ENCODE results near the gene SDK1. TPM values are rescaled to one million over a fixed set of nuclear protein-coding genes. Genes with fewer than 3 reads are reported as not detected.
A peak's percentile ranks its signal among the peaks of the same experiment; 100 is the strongest.

SDK1 gene
- total RNA-seq, 1 experiment from 2014 or later = 9.3 TPM

- ChIA-PET CTCF (interaction anchor here (3.9 kb wide), 1 partner anchor 8 kb away, joined by 20 read pairs; no protein-coding TSS in a partner anchor), POLR2A (interaction anchor here (0.6 kb wide), 1 partner anchor 735 kb away, joined by 6 read pairs; no protein-coding TSS in a partner anchor)
- ATAC-seq (no peak), DNase-seq (ENCODE audit: low spot score) (no peak)
- H3K27me3 Mint-ChIP-seq (ENCODE audit: low read depth) = no peaks in the 10 kb centered on the region
- no peaks in the 10 kb centered on the region for H3K9me3 Mint-ChIP-seq
- H3K27ac Mint-ChIP-seq = peak overlapping the region; percentile 52; the same call in 1 of the 2 replicates
- H3K4me1 Mint-ChIP-seq = peaks cover 3% of the 10 kb centered on the region; the same call in 1 of the 2 replicates
- no peak overlapping the region for H3K4me3 Mint-ChIP-seq
- TF ChIP-seq GABPB1 (CRISPR knock-in tag; IDR thresholded peaks at IDR 0.05) (no peak), ARID4B (CRISPR knock-in tag; IDR thresholded peaks at IDR 0.05; ENCODE audit: borderline replicate concordance) (no peak), SOX15 (CRISPR knock-in tag; IDR thresholded peaks at IDR 0.05) (no peak), EMX1 (CRISPR knock-in tag; IDR thresholded peaks at IDR 0.05) (no peak), KAT7 (CRISPR knock-in tag; IDR thresholded peaks at IDR 0.05; ENCODE audit: borderline replicate concordance) (no peak), ZNF263 (CRISPR knock-in tag; IDR thresholded peaks at IDR 0.05; ENCODE audit: low read depth) (no peak), SMAD3 (CRISPR knock-in tag; IDR thresholded peaks at IDR 0.05; ENCODE audit: borderline replicate concordance) (no peak), RORB (CRISPR knock-in tag; IDR thresholded peaks at IDR 0.05) (no peak), ZSCAN18 (CRISPR knock-in tag; IDR thresholded peaks at IDR 0.05) (no peak), ZNF532 (CRISPR knock-in tag; IDR thresholded peaks at IDR 0.05; ENCODE audit: borderline replicate concordance) (no peak), HMGXB4 (CRISPR knock-in tag; IDR thresholded peaks at IDR 0.05) (no peak), MXD4 (CRISPR knock-in tag; IDR thresholded peaks at IDR 0.05; ENCODE audit: borderline replicate concordance) (no peak), USF1 (CRISPR knock-in tag; IDR thresholded peaks at IDR 0.05) (no peak), FOXK1 (CRISPR knock-in tag; IDR thresholded peaks at IDR 0.05) (no peak), PRRX2 (CRISPR knock-in tag; IDR thresholded peaks at IDR 0.05) (no peak), CTCF (IDR thresholded peaks at IDR 0.05) (no peak)
- H3K36me3 Mint-ChIP-seq = peaks cover 5% of the 10 kb centered on the region; the same call in 1 of the 2 replicates
Observed at GRCh38 chr7:3986927-3987326, 685.9 kb downstream of the SDK1 start.

Data from WTC11 (cell line).